Measurements from ENCODE around the gene HS6ST2. TPM values are rescaled to one million over a fixed set of nuclear protein-coding genes. Genes with fewer than 3 reads are reported as not detected.

The HS6ST2 gene
- total and polyA plus RNA-seq, 3 donors from 2014 or later = 3.7 to 13.3 (median 7.6) TPM

- Histone ChIP-seq H3K9me3 (no peaks in the 10 kb centered on the region), H3K36me3 (ENCODE audit: low read depth, missing control alignments) (no peaks in the 10 kb centered on the region), H3K4me3 (no peak overlapping the region), H3K27ac (no peak overlapping the region), H3K4me1 (no peaks in the 10 kb centered on the region), H3K27me3 (no peaks in the 10 kb centered on the region)
- DNase-seq = no peak
- no peak for TF ChIP-seq CTCF (IDR thresholded peaks at IDR 0.05)
- TF ChIP-seq POLR2A (IDR thresholded peaks at IDR 0.05) = no peak
- 93 to 94% methylated on average over 7 of the region's 7 CpGs for WGBS, 2 donors
- intact Hi-C loops (cut with DNase I; ENCODE audit: low total_unique reads) = no loop called here
These were observed 188.8 kb downstream of the HS6ST2 start for GRCh38 chrX:132769609-132770008.

- Histone ChIP-seq H3K27me3 (no peaks in the 10 kb centered on the region), H3K4me1 (no peaks in the 10 kb centered on the region), H3K4me3 (no peak overlapping the region), H3K27ac (no peak overlapping the region), H3K36me3 (ENCODE audit: low read depth, missing control alignments) (no peaks in the 10 kb centered on the region), H3K9me3 (no peaks in the 10 kb centered on the region)
- intact Hi-C loops (cut with DNase I; ENCODE audit: low total_unique reads) = no loop called here
- TF ChIP-seq CTCF (IDR thresholded peaks at IDR 0.05) (no peak), POLR2A (IDR thresholded peaks at IDR 0.05) (no peak)
- DNase-seq = no peak
- 100% methylated on average over 1 of the region's 1 CpG for WGBS, 2 donors
These were observed 192.0 kb downstream of the HS6ST2 start for GRCh38 chrX:132766452-132766851.

GRCh38 chrX:132763528-132763927, 194.9 kb downstream of the HS6ST2 start:
- DNase-seq = no peak
- Histone ChIP-seq H3K4me3 (no peak overlapping the region), H3K27ac (no peak overlapping the region), H3K36me3 (ENCODE audit: low read depth, missing control alignments) (no peaks in the 10 kb centered on the region), H3K4me1 (no peaks in the 10 kb centered on the region), H3K9me3 (no peaks in the 10 kb centered on the region), H3K27me3 (no peaks in the 10 kb centered on the region)
- TF ChIP-seq CTCF (IDR thresholded peaks at IDR 0.05) (no peak), POLR2A (IDR thresholded peaks at IDR 0.05) (no peak)
- 70 to 75% methylated on average over 3 of the region's 3 CpGs for WGBS, 2 donors
- intact Hi-C loops (cut with DNase I; ENCODE audit: low total_unique reads) = no loop called here

DNA sequence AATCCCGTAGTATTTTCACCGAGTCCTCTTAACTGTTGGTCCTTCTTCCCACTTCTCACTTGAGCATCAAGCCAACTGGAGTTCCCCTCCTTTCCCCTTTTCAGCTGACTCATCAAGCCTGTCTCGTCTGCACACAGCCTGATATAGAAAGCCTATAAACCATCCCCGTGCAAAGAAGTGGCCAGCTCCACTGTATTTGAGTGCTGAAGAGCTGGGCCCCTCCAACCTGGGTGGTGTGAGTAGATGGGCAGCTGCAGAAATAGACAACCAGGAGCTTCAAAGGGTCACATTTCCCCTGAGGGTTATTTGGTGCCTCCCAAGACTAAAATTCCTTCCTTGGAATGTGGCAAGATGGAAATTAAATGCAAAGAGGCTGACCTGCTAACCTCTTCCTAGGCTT, 199.7 kb downstream of the HS6ST2 start:
- Histone ChIP-seq H3K27ac (no peak overlapping the region), H3K27me3 (no peaks in the 10 kb centered on the region), H3K4me3 (no peak overlapping the region), H3K36me3 (ENCODE audit: low read depth, missing control alignments) (no peaks in the 10 kb centered on the region), H3K4me1 (no peaks in the 10 kb centered on the region), H3K9me3 (no peaks in the 10 kb centered on the region)
- 17 to 56% methylated on average over 4 of the region's 4 CpGs for WGBS, 2 donors
- no peak for TF ChIP-seq POLR2A (IDR thresholded peaks at IDR 0.05)
- no peak for TF ChIP-seq CTCF (IDR thresholded peaks at IDR 0.05)
- no peak for DNase-seq
- intact Hi-C loops (cut with DNase I; ENCODE audit: low total_unique reads) = no loop called here

GRCh38 chrX:132757066-132757623, 201.3 kb downstream of the HS6ST2 start:
- H3K27me3 ChIP-seq = no peaks in the 10 kb centered on the region
- no peaks in the 10 kb centered on the region for H3K36me3 ChIP-seq (ENCODE audit: low read depth, missing control alignments)
- H3K27ac ChIP-seq = peak overlapping the region in 1 of 2 donors; percentile 10
- intact Hi-C loops (cut with DNase I; ENCODE audit: low total_unique reads) = no loop called here
- no peaks in the 10 kb centered on the region for H3K9me3 ChIP-seq
- DNase-seq = no peak
- H3K4me3 ChIP-seq = no peak overlapping the region
- H3K4me1 ChIP-seq = no peaks in the 10 kb centered on the region
- TF ChIP-seq CTCF (IDR thresholded peaks at IDR 0.05) (no peak), POLR2A (IDR thresholded peaks at IDR 0.05) (no peak)
- WGBS, 2 donors = 62 to 69% methylated on average over 3 of the region's 3 CpGs

Data from testis (tissue), 3 donors.